ENCODE measurements around the gene AIRE.

Gene AIRE

DNA sequence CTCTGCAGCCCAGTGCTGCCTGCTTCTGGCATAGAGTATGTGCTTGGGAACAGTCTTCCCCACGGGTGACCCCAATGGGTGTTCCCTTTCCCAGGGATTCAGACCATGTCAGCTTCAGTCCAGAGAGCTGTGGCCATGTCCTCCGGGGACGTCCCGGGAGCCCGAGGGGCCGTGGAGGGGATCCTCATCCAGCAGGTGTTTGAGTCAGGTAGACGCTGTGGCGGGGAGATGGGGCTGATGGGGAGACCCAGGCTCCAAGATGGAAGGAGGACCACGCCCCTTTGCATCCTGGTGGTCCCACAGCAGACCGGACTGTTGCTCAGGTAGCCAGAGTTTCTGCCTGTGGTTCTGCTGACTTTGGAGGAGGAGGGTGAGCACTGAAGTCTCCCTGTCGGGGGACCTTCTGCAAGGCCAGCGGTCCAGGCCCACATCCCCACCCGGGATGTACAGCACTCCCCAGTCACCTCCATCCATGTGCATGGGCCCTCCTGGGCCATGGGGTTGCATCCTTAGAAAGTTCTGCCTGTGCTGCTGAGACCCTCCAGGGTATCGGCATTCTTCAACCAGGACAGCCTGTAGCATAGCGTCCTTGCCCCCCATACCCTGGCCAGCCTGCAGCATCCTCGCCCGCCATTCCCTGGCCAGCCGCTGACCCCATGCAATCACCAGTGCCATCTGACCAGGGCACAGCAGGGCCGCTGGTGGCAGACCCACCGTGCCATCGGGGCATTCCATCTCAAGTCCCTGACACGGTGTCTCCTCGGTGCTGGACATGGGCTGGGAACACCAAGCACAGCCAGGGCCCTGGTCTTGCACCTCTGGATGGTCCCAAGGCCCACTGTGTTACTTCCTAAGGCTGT, 2.8 kb downstream of the AIRE start:
- Histone ChIP-seq H3F3A (ENCODE audit: insufficient read depth) (no peaks in the 10 kb centered on the region), H3K27ac (ENCODE audit: low read depth, low read length) (no peak overlapping the region), H3K9me3 (ENCODE audit: insufficient read depth, low read length) (no peaks in the 10 kb centered on the region), H3K4me2 (ENCODE audit: low read depth, low read length, poor library complexity, severe bottlenecking) (no peak overlapping the region), H4K20me1 (ENCODE audit: low read depth, low read length) (no peaks in the 10 kb centered on the region), H3K79me2 (ENCODE audit: insufficient read depth, low read length) (no peaks in the 10 kb centered on the region), H2AFZ (ENCODE audit: low read depth, low read length, severe bottlenecking) (no peak overlapping the region), H3K27me3 (ENCODE audit: low read length) (no peaks in the 10 kb centered on the region), H3K9ac (ENCODE audit: low read length) (no peak overlapping the region), H3K9me2 (replicated peaks; ENCODE audit: insufficient read depth, low read length) (no peaks in the 10 kb centered on the region), H3K36me3 (ENCODE audit: low read length) (no peaks in the 10 kb centered on the region), H3K4me3 (ENCODE audit: insufficient read depth, low read length, poor library complexity, severe bottlenecking) (no peak overlapping the region)
- TF ChIP-seq EZH2phosphoT487 (conservative IDR thresholded peaks at IDR 0.05; ENCODE audit: low read length) (no peak), CTCF (IDR thresholded peaks at IDR 0.05; ENCODE audit: insufficient read depth, low read length, poor library complexity, severe bottlenecking) (no peak)

DNA sequence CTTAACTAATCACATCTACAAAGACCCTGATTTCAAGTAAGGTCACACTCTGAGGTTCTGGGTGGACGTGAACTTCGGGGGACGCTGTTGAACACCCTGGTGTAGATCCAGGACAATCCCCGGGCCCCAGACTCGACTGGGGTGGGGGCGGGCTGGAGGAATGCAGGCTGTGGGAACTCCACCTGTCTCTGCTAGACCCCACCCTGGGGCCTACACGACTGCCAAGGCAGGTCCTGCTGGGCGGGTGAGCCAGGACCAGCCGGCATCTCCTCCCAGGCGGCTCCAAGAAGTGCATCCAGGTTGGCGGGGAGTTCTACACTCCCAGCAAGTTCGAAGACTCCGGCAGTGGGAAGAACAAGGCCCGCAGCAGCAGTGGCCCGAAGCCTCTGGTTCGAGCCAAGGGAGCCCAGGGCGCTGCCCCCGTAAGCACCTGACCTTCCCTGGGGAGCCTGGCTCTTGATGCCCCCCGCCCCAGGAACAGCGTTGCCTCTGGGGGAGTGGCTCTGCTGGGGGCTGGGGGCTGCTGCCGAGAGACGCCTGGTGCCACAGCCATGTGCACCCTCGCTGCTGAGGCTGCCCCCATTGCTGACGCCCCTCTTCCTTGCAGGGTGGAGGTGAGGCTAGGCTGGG, 3.8 kb downstream of the AIRE start:
- Histone ChIP-seq H3K27me3 (ENCODE audit: low read length) (no peaks in the 10 kb centered on the region), H3K9me3 (ENCODE audit: insufficient read depth, low read length) (no peaks in the 10 kb centered on the region), H3K4me2 (ENCODE audit: low read depth, low read length, poor library complexity, severe bottlenecking) (no peak overlapping the region), H3K9ac (ENCODE audit: low read length) (no peak overlapping the region), H3K36me3 (ENCODE audit: low read length) (no peaks in the 10 kb centered on the region), H3K9me2 (replicated peaks; ENCODE audit: insufficient read depth, low read length) (no peaks in the 10 kb centered on the region), H3K4me3 (ENCODE audit: insufficient read depth, low read length, poor library complexity, severe bottlenecking) (no peak overlapping the region), H2AFZ (ENCODE audit: low read depth, low read length, severe bottlenecking) (no peak overlapping the region), H3K79me2 (ENCODE audit: insufficient read depth, low read length) (no peaks in the 10 kb centered on the region), H3K27ac (ENCODE audit: low read depth, low read length) (no peak overlapping the region), H4K20me1 (ENCODE audit: low read depth, low read length) (no peaks in the 10 kb centered on the region), H3F3A (ENCODE audit: insufficient read depth) (no peaks in the 10 kb centered on the region)
- no peak for TF ChIP-seq CTCF (IDR thresholded peaks at IDR 0.05; ENCODE audit: insufficient read depth, low read length, poor library complexity, severe bottlenecking)
- no peak for TF ChIP-seq EZH2phosphoT487 (conservative IDR thresholded peaks at IDR 0.05; ENCODE audit: low read length)

DNA sequence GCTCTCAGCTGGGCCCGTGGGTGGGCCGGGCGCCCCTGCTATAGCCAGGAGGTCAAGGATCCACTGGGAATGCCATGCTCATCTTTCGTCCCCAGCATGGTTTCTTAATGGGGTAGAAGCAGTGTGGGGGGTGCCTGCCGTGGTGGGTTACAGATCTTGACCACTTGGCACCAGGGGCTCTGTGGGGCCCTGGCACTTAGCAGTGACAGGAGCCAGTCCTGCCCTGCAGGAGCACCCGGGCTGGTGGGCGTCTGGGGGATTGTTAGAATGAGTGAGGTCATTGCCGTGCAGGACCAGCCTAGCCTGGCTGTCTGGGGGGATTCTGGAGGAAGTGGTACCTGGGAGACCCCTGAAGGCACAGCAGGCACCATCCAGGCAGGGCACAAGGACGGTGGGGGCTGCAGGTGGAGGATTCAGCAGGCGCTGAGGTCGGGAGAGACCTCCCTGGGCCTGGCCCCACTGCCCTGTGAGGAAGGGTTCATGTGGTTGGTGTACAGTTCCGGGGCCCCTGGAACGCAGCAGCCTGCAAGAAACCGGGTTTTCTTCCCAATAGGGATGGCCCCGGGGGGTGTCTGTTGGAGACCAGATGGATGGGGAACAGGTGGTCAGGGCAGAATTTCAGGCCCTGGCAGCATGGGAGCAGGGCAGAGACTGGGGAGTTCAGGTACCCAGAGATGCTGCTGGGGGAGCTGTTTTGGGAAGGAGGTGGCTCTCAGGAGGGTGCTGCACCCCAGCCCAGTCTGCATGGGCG, 4.8 kb downstream of the AIRE start:
- no peaks in the 10 kb centered on the region for H3K36me3 ChIP-seq (ENCODE audit: low read length)
- no peaks in the 10 kb centered on the region for H3K9me2 ChIP-seq (replicated peaks; ENCODE audit: insufficient read depth, low read length)
- no peak overlapping the region for H3K27ac ChIP-seq (ENCODE audit: low read depth, low read length)
- H3K4me2 ChIP-seq (ENCODE audit: low read depth, low read length, poor library complexity, severe bottlenecking) = no peak overlapping the region
- H4K20me1 ChIP-seq (ENCODE audit: low read depth, low read length) = no peaks in the 10 kb centered on the region
- H2AFZ ChIP-seq (ENCODE audit: low read depth, low read length, severe bottlenecking) = no peak overlapping the region
- no peaks in the 10 kb centered on the region for H3K79me2 ChIP-seq (ENCODE audit: insufficient read depth, low read length)
- TF ChIP-seq EZH2phosphoT487 (conservative IDR thresholded peaks at IDR 0.05; ENCODE audit: low read length) (no peak), CTCF (IDR thresholded peaks at IDR 0.05; ENCODE audit: insufficient read depth, low read length, poor library complexity, severe bottlenecking) (no peak)
- H3F3A ChIP-seq (ENCODE audit: insufficient read depth) = no peaks in the 10 kb centered on the region
- H3K9me3 ChIP-seq (ENCODE audit: insufficient read depth, low read length) = no peaks in the 10 kb centered on the region
- no peak overlapping the region for H3K9ac ChIP-seq (ENCODE audit: low read length)
- no peak overlapping the region for H3K4me3 ChIP-seq (ENCODE audit: insufficient read depth, low read length, poor library complexity, severe bottlenecking)
- H3K27me3 ChIP-seq (ENCODE audit: low read length) = no peaks in the 10 kb centered on the region

Measured in SU-DHL-6 (cell line).